K562 (cell line): ENCODE data around the gene MPHOSPH8. TPM values are rescaled to one million over a fixed set of nuclear protein-coding genes. Genes with fewer than 3 reads are reported as not detected.

ENCODE experiments used
- BRF2 ChIP-seq: IDR thresholded peaks from 3 replicates; pipeline ENCODE4 v1.6.1; 2011; ENCODE audit warnings: borderline replicate concordance, mild to moderate bottlenecking; ENCODE audit not compliant: insufficient read length, insufficient read depth
- CTBP1 ChIP-seq: fragments of 450-650 bp; IDR thresholded peaks from 2 replicates; pipeline ENCODE4 v1.6.1; 2016; ENCODE audit warnings: borderline replicate concordance
- E4F1 ChIP-seq: fragments of 250-450 bp; sonication (Bioruptor Pico); IDR thresholded peaks from 2 replicates; pipeline ENCODE4 v1.5.0; 2021; ENCODE audit warnings: mild to moderate bottlenecking, borderline replicate concordance
- FOXP4 ChIP-seq: sonication (generic); formaldehyde crosslinking; IDR thresholded peaks from 2 replicates; pipeline ENCODE4 v1.8.0; 2022; ENCODE audit warnings: mild to moderate bottlenecking, missing genetic modification reagents, borderline replicate concordance
- GATA2 ChIP-seq: sonication (generic); formaldehyde crosslinking; IDR thresholded peaks from 2 replicates; pipeline ENCODE4 v1.4.0; 2020; ENCODE audit warnings: mild to moderate bottlenecking, missing genetic modification reagents
- HMG20A ChIP-seq: fragments of 450-650 bp; formaldehyde crosslinking; conservative IDR thresholded peaks from 2 replicates; pipeline ENCODE4 v1.4.0; 2020; ENCODE audit warnings: mild to moderate bottlenecking, mixed read lengths
- KDM2B ChIP-seq: fragments of 250-450 bp; sonication (Bioruptor Pico); IDR thresholded peaks from 2 replicates; pipeline ENCODE4 v1.8.0; 2021; ENCODE audit warnings: mild to moderate bottlenecking, moderate library complexity
- MYBL2 ChIP-seq, 2 experiments: fragments of 450-650 bp in 1 of 2; sonication (generic) in 1 of 2; formaldehyde crosslinking in 1 of 2; IDR thresholded peaks; 2 replicates each; pipeline versions ENCODE4 v1.6.1 to v1.8.1; 2017 to 2022; ENCODE audit warnings: borderline replicate concordance in 1 of 2, inconsistent platforms in 1 of 2, low read depth in 1 of 2, mild to moderate bottlenecking in 1 of 2, missing genetic modification reagents in 1 of 2, moderate library complexity in 1 of 2
- NFYB ChIP-seq: IDR thresholded peaks from 2 replicates; pipeline ENCODE4 v1.6.1; 2011; ENCODE audit warnings: mild to moderate bottlenecking, moderate library complexity; ENCODE audit not compliant: insufficient read length; ENCODE audit errors: extremely low read depth
- POLR3A ChIP-seq: IDR thresholded peaks from 2 replicates; pipeline ENCODE4 v1.6.1; 2011; ENCODE audit warnings: borderline replicate concordance, mild to moderate bottlenecking, moderate library complexity; ENCODE audit not compliant: insufficient read length, insufficient read depth; ENCODE audit errors: extremely low read depth
- PPARD ChIP-seq: fragments of 250-450 bp; sonication (Bioruptor Pico); IDR thresholded peaks from 2 replicates; pipeline ENCODE4 v1.8.0; 2022; ENCODE audit warnings: inconsistent platforms, mild to moderate bottlenecking, moderate library complexity
- SIN3B ChIP-seq: fragments of 450-650 bp; IDR thresholded peaks from 2 replicates; pipeline ENCODE4 v1.6.1; 2017; ENCODE audit warnings: low read depth, mild to moderate bottlenecking, moderate library complexity
- STAG1 ChIP-seq: sonication (generic); formaldehyde crosslinking; IDR thresholded peaks from 2 replicates; pipeline ENCODE4 v1.5.0; 2020; ENCODE audit warnings: missing genetic modification reagents, borderline replicate concordance
- STAT5B ChIP-seq: fragments of 250-450 bp; sonication (Bioruptor Pico); IDR thresholded peaks from 2 replicates; pipeline ENCODE4 v1.8.0; 2021; ENCODE audit warnings: mild to moderate bottlenecking, inconsistent platforms
- THRA ChIP-seq: fragments of 450-650 bp; IDR thresholded peaks from 2 replicates; pipeline ENCODE4 v1.6.1; 2017; ENCODE audit warnings: mild to moderate bottlenecking, moderate library complexity
- ZBTB7A ChIP-seq: IDR thresholded peaks from 2 replicates; pipeline ENCODE4 v1.6.1; 2011; ENCODE audit warnings: low read depth, mild to moderate bottlenecking, low read length, moderate library complexity, borderline replicate concordance; ENCODE audit not compliant: control insufficient read depth
- ZNF175 ChIP-seq: fragments of 200-800 bp; sonication (Bioruptor generic); IDR thresholded peaks from 2 replicates; pipeline ENCODE4 v1.6.1; 2016; ENCODE audit warnings: low read depth, mild to moderate bottlenecking, missing genetic modification characterization, missing compliant biosample characterization
- ZNF217 ChIP-seq: sonication (generic); formaldehyde crosslinking; IDR thresholded peaks from 2 replicates; pipeline ENCODE4 v1.8.0; 2022; ENCODE audit warnings: mild to moderate bottlenecking, missing genetic modification reagents
- ZNF589 ChIP-seq: fragments of 200-800 bp; sonication (Bioruptor generic); IDR thresholded peaks from 2 replicates; pipeline ENCODE4 v1.6.1; 2016; ENCODE audit warnings: low read depth, missing genetic modification characterization, missing compliant biosample characterization
- polyA plus RNA-seq, 8 experiments: library from polyadenylated mRNA; depleted of rRNA in 4 of 8; stranded (reverse) in 5 of 8; unstranded in 3 of 8; fragments of >200 nt; fragmentation: Nextera tagmentation in 2 of 8; fragmentation: Illumina TruSeq in 1 of 8; extraction: Ambion mirVana in 2 of 8; extraction: Trizol in 1 of 8; gene quantifications; 2 replicates each; pipeline versions ENCODE4 v1.2.1 to v1.2.3, GENCODE V29; 2011 to 2014; ENCODE audit warnings: inconsistent platforms in 1 of 8, missing spikeins in 1 of 8
- total RNA-seq, 7 experiments: library from RNA; depleted of rRNA in 6 of 7; stranded (reverse); fragments of >200 nt in 6 of 7; fragmentation: Illumina TruSeq in 2 of 7; extraction: Trizol in 2 of 7; gene quantifications; 2 replicates each; pipeline versions ENCODE4 v1.2.1 to v1.2.3, GENCODE V29; 2011 to 2021; ENCODE audit warnings: low replicate concordance in 1 of 7

MPHOSPH8 gene
- total and polyA plus RNA-seq, 9 of the 15 experiments (the other 6 are each of a cell fraction or from before 2014, with no cell fraction given), result 10.3 to 24.8 (median 16.6) TPM

GRCh38 chr13:19601749-19602725 lies 31.4 kb upstream of the MPHOSPH8 start (continued):
- TF ChIP-seq POLR3A, result no peak
- no peak for TF ChIP-seq ZNF217 (CRISPR knock-in tag)
- TF ChIP-seq E4F1 (CRISPR knock-in tag), result no peak
- TF ChIP-seq PPARD, result no peak
- TF ChIP-seq GATA2 (CRISPR knock-in tag), result no peak
- TF ChIP-seq ZNF175 (CRISPR knock-in tag), result no peak
- TF ChIP-seq ZBTB7A, result peak; percentile 56; the same call in 1 of the 2 replicates
- TF ChIP-seq STAT5B (CRISPR knock-in tag), result no peak
- TF ChIP-seq SIN3B, result no peak
- TF ChIP-seq HMG20A, result no peak
- no peak for TF ChIP-seq STAG1 (CRISPR knock-in tag)
- TF ChIP-seq BRF2, result no peak
- TF ChIP-seq KDM2B (CRISPR knock-in tag), result no peak
- 0 out of 2 replicates have a peak, but pooled peaks have one; percentile 16 for TF ChIP-seq CTBP1
- no peak for TF ChIP-seq ZNF589 (CRISPR knock-in tag)
- no peak for TF ChIP-seq NFYB
- TF ChIP-seq FOXP4 (CRISPR knock-in tag), result no peak
- no peak for TF ChIP-seq THRA
- no peak for TF ChIP-seq MYBL2 (IDR thresholded peaks at IDR 0.05; ENCODE audit: low read depth)
- TF ChIP-seq MYBL2 (CRISPR knock-in tag; IDR thresholded peaks at IDR 0.05; ENCODE audit: borderline replicate concordance), result no peak
